H9 (cell line): ENCODE results near the gene ASIC4. TPM values are rescaled to one million over a fixed set of nuclear protein-coding genes. Genes with fewer than 3 reads are reported as not detected.
A peak's percentile ranks its signal among the peaks of the same experiment; 100 is the strongest.

Experiments
- DNase-seq: peaks from one replicate; pipeline ENCODE4 v3.0.0-alpha.2; 2017
- H2AFZ ChIP-seq: one replicate; pipeline ENCODE4 v1.6.1; 2013; ENCODE audit warnings: mild to moderate bottlenecking, low read length, control low read depth, moderate library complexity
- H2AK5ac ChIP-seq: 2 replicates; pipeline ENCODE4 v1.6.1; 2013; ENCODE audit warnings: low read length, control low read depth, mixed read lengths; ENCODE audit not compliant: insufficient read length
- H2BK120ac ChIP-seq: one replicate; pipeline ENCODE4 v1.6.1; 2013; ENCODE audit warnings: low read depth, mild to moderate bottlenecking, low read length, control low read depth, inconsistent platforms; ENCODE audit not compliant: poor library complexity, severe bottlenecking
- H2BK12ac ChIP-seq: 2 replicates; pipeline ENCODE4 v1.6.1; 2013; ENCODE audit warnings: low read length, control low read depth, mixed read lengths, low read depth; ENCODE audit not compliant: insufficient read length
- H2BK15ac ChIP-seq: 2 replicates; pipeline ENCODE4 v1.6.1; 2013; ENCODE audit warnings: low read depth, low read length, control low read depth
- H2BK20ac ChIP-seq: one replicate; pipeline ENCODE4 v1.6.1; 2013; ENCODE audit warnings: low read depth, mild to moderate bottlenecking, low read length, control low read depth, inconsistent platforms; ENCODE audit not compliant: poor library complexity, severe bottlenecking
- H2BK5ac ChIP-seq: 2 replicates; pipeline ENCODE4 v1.6.1; 2013; ENCODE audit warnings: low read length, control low read depth, mixed read lengths; ENCODE audit not compliant: insufficient read length
- H3K14ac ChIP-seq: 2 replicates; pipeline ENCODE4 v1.6.1; 2013; ENCODE audit warnings: low read length, control low read depth; ENCODE audit not compliant: insufficient read depth
- H3K18ac ChIP-seq: 2 replicates; pipeline ENCODE4 v1.6.1; 2013; ENCODE audit warnings: low read depth, mild to moderate bottlenecking, mixed read lengths, low read length, control low read depth; ENCODE audit not compliant: insufficient read length
- H3K23ac ChIP-seq: 2 replicates; pipeline ENCODE4 v1.6.1; 2013; ENCODE audit warnings: low read length, control low read depth, mixed read lengths, low read depth; ENCODE audit not compliant: insufficient read length
- H3K23me2 ChIP-seq: 2 replicates; pipeline ENCODE4 v1.6.1; 2013; ENCODE audit warnings: low read depth, mild to moderate bottlenecking, mixed read lengths, low read length, control low read depth; ENCODE audit not compliant: insufficient read length, poor library complexity, severe bottlenecking
- H3K27ac ChIP-seq: 2 replicates; pipeline ENCODE4 v1.5.1; 2013; ENCODE audit warnings: low read length, control low read depth, mixed read lengths, low read depth; ENCODE audit not compliant: insufficient read length
- H3K27me3 ChIP-seq: 2 replicates; pipeline ENCODE4 v1.6.1; 2013; ENCODE audit warnings: low read length, control low read depth, inconsistent platforms; ENCODE audit not compliant: insufficient read depth
- H3K4ac ChIP-seq: 2 replicates; pipeline ENCODE4 v1.6.1; 2013; ENCODE audit warnings: low read depth, mild to moderate bottlenecking, control low read depth, inconsistent platforms, low read length, moderate library complexity
- H3K4me1 ChIP-seq: 2 replicates; pipeline ENCODE4 v1.6.1; 2013; ENCODE audit warnings: low read length, control low read depth, inconsistent platforms; ENCODE audit not compliant: insufficient read depth
- H3K4me2 ChIP-seq: 2 replicates; pipeline ENCODE4 v1.6.1; 2013; ENCODE audit warnings: low read length, control low read depth, mixed read lengths; ENCODE audit not compliant: insufficient read length, insufficient read depth
- H3K56ac ChIP-seq: 2 replicates; pipeline ENCODE4 v1.6.1; 2013; ENCODE audit warnings: low read depth, mild to moderate bottlenecking, mixed read lengths, low read length, control low read depth; ENCODE audit not compliant: insufficient read length
- H3K79me1 ChIP-seq: 2 replicates; pipeline ENCODE4 v1.6.1; 2013; ENCODE audit warnings: low read depth, mild to moderate bottlenecking, moderate library complexity, low read length, control low read depth, inconsistent platforms; ENCODE audit not compliant: insufficient read depth, poor library complexity, severe bottlenecking
- H3K79me2 ChIP-seq: 2 replicates; pipeline ENCODE4 v1.6.1; 2013; ENCODE audit warnings: low read length, control low read depth, inconsistent platforms; ENCODE audit not compliant: insufficient read depth
- H3K9ac ChIP-seq: 2 replicates; pipeline ENCODE4 v1.6.1; 2013; ENCODE audit warnings: low read length, control low read depth, mixed read lengths; ENCODE audit not compliant: insufficient read length; ENCODE audit errors: extremely low read depth
- H3K9me3 ChIP-seq: one replicate; pipeline ENCODE4 v1.6.1; 2013; ENCODE audit warnings: low read depth, low read length, inconsistent platforms; ENCODE audit not compliant: control insufficient read depth
- H3T11ph ChIP-seq: one replicate; pipeline ENCODE4 v1.6.1; 2013; ENCODE audit warnings: mild to moderate bottlenecking, low read length, control low read depth, inconsistent platforms
- H4K20me1 ChIP-seq: one replicate; pipeline ENCODE4 v1.6.1; 2013; ENCODE audit not compliant: control insufficient read depth, insufficient read length, insufficient read depth
- H4K5ac ChIP-seq: 2 replicates; pipeline ENCODE4 v1.6.1; 2013; ENCODE audit warnings: low read depth, mild to moderate bottlenecking, mixed read lengths, low read length, control low read depth; ENCODE audit not compliant: insufficient read length
- H4K8ac ChIP-seq: replicated peaks from 2 replicates; pipeline ENCODE4 v1.6.1; 2013; ENCODE audit warnings: low read length, control low read depth, mixed read lengths, low read depth; ENCODE audit not compliant: insufficient read length
- H4K91ac ChIP-seq: 2 replicates; pipeline ENCODE4 v1.6.1; 2013; ENCODE audit warnings: low read depth, mild to moderate bottlenecking, moderate library complexity, mixed read lengths, low read length, control low read depth; ENCODE audit not compliant: insufficient read length
- H3K27ac Mint-ChIP-seq, 3 experiments: 2 replicates in 2 of 3; 3 replicates in 1 of 3; pipeline ENCODE4 v1.8.0; 2020 to 2021; ENCODE audit warnings: mixed read lengths in 3 of 3, mild to moderate bottlenecking in 1 of 3, moderate library complexity in 1 of 3
- H3K27me3 Mint-ChIP-seq: 2 replicates; pipeline ENCODE4 v1.8.0; 2021; ENCODE audit warnings: low read depth, mild to moderate bottlenecking, moderate library complexity, mixed read lengths
- H3K36me3 Mint-ChIP-seq, 3 experiments: 2 replicates in 2 of 3; 3 replicates in 1 of 3; pipeline ENCODE4 v1.8.0; 2020 to 2021; ENCODE audit warnings: low read depth in 3 of 3, mixed read lengths in 3 of 3; ENCODE audit not compliant: insufficient read depth in 1 of 3
- H3K4me1 Mint-ChIP-seq, 2 experiments: 2 replicates each; pipeline ENCODE4 v1.8.0; 2020; ENCODE audit warnings: mixed read lengths in 2 of 2
- H3K4me3 Mint-ChIP-seq, 2 experiments: 2 replicates in 1 of 2; 3 replicates in 1 of 2; pipeline ENCODE4 v1.8.0; 2020 to 2021; ENCODE audit warnings: mild to moderate bottlenecking in 2 of 2, mixed read lengths in 2 of 2, moderate library complexity in 1 of 2
- H3K9me3 Mint-ChIP-seq, 2 experiments: 2 replicates in 1 of 2; 3 replicates in 1 of 2; pipeline ENCODE4 v1.8.0; 2020; ENCODE audit warnings: mild to moderate bottlenecking in 2 of 2, mixed read lengths in 2 of 2, moderate library complexity in 1 of 2
- CTCF ChIP-seq: fragments of 200-600 bp; sonication (generic); conservative IDR thresholded peaks from 3 replicates; pipeline ENCODE4 v1.8.0; 2021; ENCODE audit warnings: antibody characterized with exemption, mild to moderate bottlenecking
- WGBS: extraction: QIAGEN DNeasy Blood & Tissue Kit; methylation state at CpG from one replicate; pipeline ENCODE4 v1.1.7; 2013; ENCODE audit warnings: missing lambda C conversion rate, low lambda C conversion rate, mixed read lengths; ENCODE audit not compliant: insufficient read length; ENCODE audit errors: extremely low coverage; 5-methylcytosine and 5-hydroxymethylcytosine counted together
- total RNA-seq: library from RNA; stranded (reverse); gene quantifications from 2 replicates; pipeline ENCODE4 v1.2.1, GENCODE V29; 2021

The ASIC4 gene
- total RNA-seq, 1 experiment from 2014 or later: 0.37 TPM

DNA sequence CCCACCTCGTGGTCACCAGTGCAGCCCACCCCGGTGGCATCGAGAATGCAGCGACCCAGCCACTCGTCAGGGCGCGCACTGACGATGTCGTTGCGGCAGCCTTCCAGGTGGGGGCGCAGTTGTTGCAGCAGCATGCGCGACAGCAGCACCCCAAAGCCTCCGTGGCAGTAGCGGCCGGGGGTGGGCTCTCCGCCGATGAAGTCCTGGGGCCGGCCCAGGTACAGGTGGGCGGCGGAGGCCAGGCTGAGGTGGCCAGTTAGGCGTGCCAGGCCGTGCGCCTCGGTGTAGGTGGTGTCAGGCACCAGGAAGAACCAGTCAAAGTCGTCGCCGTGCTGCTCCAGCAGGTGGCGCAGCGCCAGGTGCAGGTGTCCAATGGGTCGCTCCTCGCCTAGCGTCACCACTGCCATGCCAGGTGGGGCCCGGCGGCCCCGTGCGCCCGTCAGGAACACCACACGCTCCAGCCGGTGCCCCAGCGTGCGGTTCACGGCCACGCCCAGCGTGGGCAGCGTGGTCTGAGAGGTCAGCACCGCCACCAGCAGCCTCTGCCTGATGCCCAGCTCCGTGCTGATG, 27.4 kb downstream of the ASIC4 start:
- no peaks in the 10 kb centered on the region for H3K27me3 ChIP-seq
- no peak overlapping the region for H2BK5ac ChIP-seq
- H3K9ac ChIP-seq: no peak overlapping the region
- H3K36me3 Mint-ChIP-seq: peaks cover 18 to 31% (median 21%) of the 10 kb centered on the region in 3 experiments
- H4K20me1 ChIP-seq: no peaks in the 10 kb centered on the region
- H3K14ac ChIP-seq: no peak overlapping the region
- no peak overlapping the region for H3K23ac ChIP-seq
- H3K79me1 ChIP-seq: no peaks in the 10 kb centered on the region
- peak; percentile 95 for DNase-seq
- no peak overlapping the region for H3K56ac ChIP-seq
- H3K27me3 Mint-ChIP-seq: peaks cover 27% of the 10 kb centered on the region
- H3K18ac ChIP-seq: no peak overlapping the region
- peaks cover 8% of the 10 kb centered on the region; the same call in 1 of the 2 replicates for H3K4me1 ChIP-seq
- no peak overlapping the region for H3K27ac ChIP-seq
- no peak overlapping the region for H2BK12ac ChIP-seq
- peak overlapping the region in 1 of 3 experiments; percentile 73; a peak in 1 of 7 replicates for H3K27ac Mint-ChIP-seq
- peaks cover 0 to 4% of the 10 kb centered on the region in 2 experiments; a peak in 1 of 5 replicates for H3K9me3 Mint-ChIP-seq
- no peak overlapping the region for H4K91ac ChIP-seq
- TF ChIP-seq CTCF: peak; percentile 100
- no peaks in the 10 kb centered on the region for H3K79me2 ChIP-seq
- no peak overlapping the region for H2AK5ac ChIP-seq
- no peak overlapping the region for H3T11ph ChIP-seq
- no CpG with 5 or more reads among the region's 48 CpGs for WGBS
- no peak overlapping the region for H4K5ac ChIP-seq
- H4K8ac ChIP-seq: no peak overlapping the region
- H3K9me3 ChIP-seq: no peaks in the 10 kb centered on the region
- H3K23me2 ChIP-seq: peaks cover 16% of the 10 kb centered on the region
- H3K4me3 Mint-ChIP-seq: peak overlapping the region; percentile 87 to 94
- no peak overlapping the region for H2BK20ac ChIP-seq
- no peak overlapping the region for H2BK120ac ChIP-seq
- H2BK15ac ChIP-seq: no peak overlapping the region
- no peak overlapping the region for H3K4ac ChIP-seq
- H2AFZ ChIP-seq: no peak overlapping the region
- H3K4me2 ChIP-seq: peak overlapping the region; percentile 94
- peaks cover 39 to 40% of the 10 kb centered on the region in 2 experiments for H3K4me1 Mint-ChIP-seq
